CD4-positive, alpha-beta T cell treated with Interleukin-6 for 4 hours (primary cell): Measurements from ENCODE around the gene NXPH1.

Source experiments
- DNase-seq: peaks from one replicate; pipeline ENCODE4 v3.0.0-alpha.2; 2020; ENCODE audit warnings: mixed read lengths

Gene NXPH1

DNA sequence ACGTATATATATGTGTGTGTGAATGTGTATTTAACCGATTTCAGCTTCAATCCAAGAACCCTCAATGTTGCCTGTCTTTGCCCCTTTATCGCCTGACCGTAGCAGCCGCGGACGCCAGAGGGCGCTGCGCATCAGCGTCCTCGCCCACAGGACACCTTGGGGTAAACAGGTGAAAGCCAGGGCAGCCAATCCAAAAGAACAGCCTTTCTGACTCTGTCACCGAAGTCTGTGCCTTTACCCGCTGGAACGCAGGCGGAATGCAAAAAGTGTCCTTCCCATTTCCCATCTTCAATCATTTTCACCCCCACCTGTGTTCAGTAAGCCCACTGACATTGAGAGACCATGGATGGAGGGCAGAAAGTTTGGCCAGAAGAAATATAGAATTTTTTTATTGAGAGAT lies 3.6 kb downstream of the NXPH1 start:
- peak; percentile 21 for DNase-seq

- DNase-seq, result no peak
Measured at GRCh38 chr7:8437606-8438005, 4.2 kb downstream of the NXPH1 start.

- no peak for DNase-seq
Measured at GRCh38 chr7:8440670-8441069, 7.3 kb downstream of the NXPH1 start.

- DNase-seq, result no peak
Measured at GRCh38 chr7:8441106-8441965, 7.9 kb downstream of the NXPH1 start.

DNA sequence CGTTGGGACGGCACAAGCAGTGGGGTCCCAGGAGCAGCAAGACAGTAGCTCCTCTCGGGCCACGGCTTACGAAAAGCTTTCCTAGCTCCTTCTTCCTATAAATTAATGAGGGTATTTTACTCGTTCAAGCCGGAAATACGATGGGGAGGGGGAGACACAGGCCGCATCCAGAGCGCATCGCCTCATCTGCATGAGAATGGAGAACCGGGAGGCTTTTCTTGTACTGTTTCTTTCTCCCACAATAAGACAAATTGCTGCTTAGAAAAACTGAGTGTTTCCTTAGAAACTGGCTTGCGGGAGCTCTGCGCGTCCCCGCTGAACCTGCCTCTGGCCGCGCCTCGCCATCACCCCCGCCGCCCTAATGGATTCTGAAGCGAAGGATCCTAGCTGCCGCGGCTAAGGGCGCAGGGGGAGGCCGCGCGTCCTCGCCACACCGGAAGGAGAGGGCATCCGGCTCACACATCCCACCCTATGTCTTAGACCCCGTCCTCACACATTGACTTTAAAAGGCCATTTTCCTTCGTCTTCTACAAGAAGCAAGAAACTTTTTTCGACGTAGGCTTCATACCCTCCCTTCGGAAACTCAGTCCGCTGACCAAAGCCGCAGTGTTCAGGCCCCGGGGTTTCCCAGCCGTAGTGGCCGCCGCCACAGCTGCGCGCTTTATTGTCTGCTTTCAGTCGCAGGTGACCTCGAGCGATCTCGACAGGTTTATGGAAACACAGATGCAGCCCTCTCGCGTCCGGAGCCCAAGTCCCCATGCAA lies 8.8 kb downstream of the NXPH1 start:
- no peak for DNase-seq

- peak; percentile 22 for DNase-seq
Measured at GRCh38 chr7:8442814-8443304, 9.4 kb downstream of the NXPH1 start.

GRCh38 chr7:8443576-8444467 lies 10.4 kb downstream of the NXPH1 start:
- DNase-seq, result no peak

DNA sequence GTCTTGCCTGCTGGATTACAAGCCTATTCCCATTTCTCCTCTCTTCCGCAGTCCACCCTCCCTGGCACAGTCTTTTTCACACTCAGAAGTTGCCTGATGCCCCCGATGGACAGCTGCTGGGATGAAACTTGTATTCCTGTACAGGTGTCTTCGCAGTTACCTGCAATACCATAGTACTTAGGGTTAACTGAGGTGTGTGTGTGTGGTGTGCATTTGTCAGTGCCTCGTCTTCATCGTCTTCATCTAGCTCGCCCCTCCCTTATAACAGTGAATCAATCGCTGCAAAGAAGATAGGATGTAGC lies 11.0 kb downstream of the NXPH1 start:
- DNase-seq, result no peak

GRCh38 chr7:8453535-8453934 lies 20.1 kb downstream of the NXPH1 start:
- DNase-seq, result no peak

DNA sequence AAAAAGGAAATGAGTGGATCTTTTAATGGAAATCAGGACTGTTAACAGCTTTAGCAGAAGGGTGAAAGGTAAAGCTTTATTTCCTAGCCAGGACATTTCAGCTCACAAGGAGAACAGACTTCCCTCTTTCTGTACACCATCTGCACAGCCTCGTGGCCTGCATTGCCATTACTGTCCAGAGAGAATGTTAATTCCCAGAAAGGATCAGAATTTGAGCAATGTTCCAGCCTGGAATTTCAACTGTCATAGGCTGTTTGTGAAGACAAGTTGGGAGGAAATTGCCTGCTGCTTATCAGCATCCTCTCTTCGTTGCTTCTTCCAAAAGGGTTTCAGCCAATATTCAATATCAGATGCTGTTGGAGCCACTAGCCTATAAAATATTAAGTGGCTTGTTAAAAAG lies 22.0 kb downstream of the NXPH1 start:
- DNase-seq, result no peak

- no peak for DNase-seq
Measured at GRCh38 chr7:8462309-8462708, 28.9 kb downstream of the NXPH1 start.

GRCh38 chr7:8465338-8465737 lies 31.9 kb downstream of the NXPH1 start:
- DNase-seq, result no peak

- no peak for DNase-seq
Measured at GRCh38 chr7:8480527-8480926, 47.1 kb downstream of the NXPH1 start.

GRCh38 chr7:8481096-8481495 lies 47.7 kb downstream of the NXPH1 start:
- DNase-seq, result no peak

GRCh38 chr7:8481752-8482446 lies 48.5 kb downstream of the NXPH1 start:
- DNase-seq, result no peak

GRCh38 chr7:8490391-8491045 lies 57.1 kb downstream of the NXPH1 start:
- no peak for DNase-seq

- no peak for DNase-seq
Measured at GRCh38 chr7:8491106-8491505, 57.7 kb downstream of the NXPH1 start.

DNA sequence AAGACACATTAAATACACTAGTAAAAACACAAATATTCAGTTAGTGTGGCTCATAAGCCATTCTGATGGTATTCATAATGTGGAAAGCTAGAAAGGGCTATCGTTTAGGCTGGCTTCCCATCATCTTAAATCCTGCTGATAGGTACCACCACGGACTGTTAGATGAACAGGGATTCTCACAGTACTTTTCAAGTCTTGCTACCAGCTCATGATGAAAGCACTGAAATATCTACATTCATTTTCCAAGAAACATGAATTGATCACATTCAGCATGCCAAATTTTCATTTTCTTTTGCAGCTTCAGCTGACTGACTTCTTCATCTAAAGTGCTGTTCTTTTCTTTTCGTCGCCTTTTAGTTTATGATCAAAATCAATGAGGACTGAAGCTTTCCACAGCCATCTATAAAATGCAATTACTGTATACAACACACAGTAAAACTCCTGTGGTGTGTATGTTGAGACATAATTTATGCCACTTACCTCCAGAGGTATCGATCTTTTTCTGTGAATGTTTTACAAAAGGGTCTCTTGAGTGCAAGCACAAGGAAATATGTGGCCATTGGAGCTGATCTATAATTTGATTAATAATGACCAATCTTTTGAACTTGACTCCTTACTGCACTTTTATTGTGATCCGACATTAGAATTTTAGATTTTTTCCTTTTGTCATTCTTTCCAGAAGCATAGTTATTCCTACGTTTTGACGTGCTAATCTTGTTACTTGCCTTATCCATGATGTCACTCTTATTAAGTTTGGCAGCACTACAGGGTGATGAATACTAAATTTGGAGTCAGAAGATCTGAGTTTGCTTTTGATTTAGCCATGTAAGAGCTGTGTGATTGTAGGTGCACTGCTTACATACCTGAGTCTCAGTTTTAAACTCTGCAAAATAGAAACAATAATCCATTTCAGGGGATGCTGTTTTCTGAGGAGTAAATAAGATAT lies 58.4 kb downstream of the NXPH1 start:
- DNase-seq, result no peak

DNA sequence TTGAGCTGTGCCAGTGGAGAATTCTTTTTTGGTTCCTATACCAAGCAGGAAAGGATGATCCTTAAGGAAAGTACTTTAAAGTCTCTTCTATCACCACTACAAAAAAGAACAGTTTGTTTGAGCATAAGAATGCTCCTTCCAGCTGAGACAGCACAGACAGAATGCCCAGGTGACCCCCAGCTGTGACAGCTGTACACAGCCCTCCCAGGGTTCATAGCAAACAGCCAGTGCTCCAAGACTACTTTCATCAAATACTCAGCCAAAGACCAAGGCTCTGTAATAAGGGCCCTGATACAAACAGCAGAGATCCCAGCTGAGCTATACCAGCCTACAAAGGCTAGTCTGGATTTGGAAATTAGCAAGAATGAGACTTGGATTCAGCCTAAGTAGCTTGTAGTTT lies 65.7 kb downstream of the NXPH1 start:
- DNase-seq, result no peak

DNA sequence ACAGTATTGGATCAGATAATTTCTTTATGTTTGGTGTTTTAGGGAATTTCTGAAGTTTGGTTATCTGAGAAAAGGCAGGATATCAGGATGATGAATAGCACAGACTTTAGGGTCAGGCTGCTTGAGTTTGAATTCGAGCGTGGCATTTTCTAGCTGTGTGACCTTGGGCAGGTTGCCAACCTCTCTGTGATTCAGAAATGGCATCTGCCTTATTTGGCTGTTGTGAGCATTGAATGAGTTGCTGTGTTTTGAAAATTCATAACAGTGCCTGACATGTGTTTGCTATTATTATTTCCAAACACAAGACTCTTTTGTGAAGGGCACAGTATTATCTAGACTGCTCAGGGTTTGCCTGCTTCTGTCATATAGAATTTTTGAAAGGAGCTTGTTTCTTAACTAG lies 66.9 kb downstream of the NXPH1 start:
- no peak for DNase-seq

DNA sequence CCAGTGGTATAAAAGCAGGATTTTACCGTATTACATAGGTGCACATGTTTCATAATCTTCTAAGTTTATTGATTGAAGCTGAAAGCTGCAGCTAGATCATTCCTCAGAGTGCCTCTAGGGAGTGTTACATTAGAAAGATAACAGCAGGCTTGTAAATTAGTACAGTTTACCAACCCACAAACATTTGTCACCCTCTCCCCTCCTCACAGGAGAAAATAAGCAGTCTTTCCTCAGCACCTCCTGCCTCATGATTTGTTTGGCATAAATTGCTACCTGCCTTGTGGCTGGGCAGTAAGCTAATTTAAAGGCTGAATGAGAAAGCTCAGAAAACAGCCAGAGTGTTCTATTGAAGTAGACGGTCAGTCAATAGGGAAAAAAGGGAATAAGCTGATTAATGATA lies 74.2 kb downstream of the NXPH1 start:
- no peak for DNase-seq
